Sigmoid colon (tissue), 4 donors: ENCODE data around the gene RAB3A.

Experiments
- EP300 ChIP-seq, 4 donors: sonication (generic); formaldehyde crosslinking; IDR thresholded peaks; one replicate each; pipeline ENCODE4 v1.6.1; 2017; ENCODE audit warnings: antibody characterized with exemption in 4 of 4
- POLR2A ChIP-seq, 2 donors: fragments of 450-650 bp; IDR thresholded peaks; one replicate each; pipeline ENCODE4 v1.6.1; 2016; ENCODE audit warnings: antibody characterized with exemption in 2 of 2, mild to moderate bottlenecking in 2 of 2, moderate library complexity in 2 of 2
- TF ChIP-seq, protein P1 (sequence below), 4 experiments: fragments of 450-650 bp in 3 of 4; fragments of 200-600 bp in 1 of 4; IDR thresholded peaks; one replicate each; pipeline ENCODE4 v1.5.1; 2016 to 2019; ENCODE audit warnings: antibody characterized with exemption in 4 of 4, mild to moderate bottlenecking in 3 of 4, moderate library complexity in 2 of 4

DNA sequence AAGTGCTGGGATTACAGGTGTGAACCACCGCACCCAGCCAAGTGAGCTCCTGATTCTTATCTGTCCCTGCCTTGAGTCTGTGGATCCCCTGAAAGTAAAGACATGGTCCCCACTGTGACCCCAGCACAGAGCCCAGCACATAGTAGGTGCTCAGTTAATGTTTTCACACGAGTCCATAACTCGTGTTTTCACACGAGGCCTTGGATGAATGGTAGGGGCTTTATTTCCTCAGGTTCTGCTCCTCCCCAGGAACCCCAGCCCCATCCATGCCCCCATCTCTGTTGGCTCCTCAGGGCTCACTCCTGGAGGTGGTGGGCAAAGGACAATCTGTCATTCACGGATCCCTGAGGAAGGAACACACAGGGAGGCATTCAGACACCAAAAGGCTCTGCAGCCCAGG is 46.0 kb upstream of the RAB3A start:
- no peak for TF ChIP-seq POLR2A (IDR thresholded peaks at IDR 0.05)
- TF ChIP-seq, protein P1, sequence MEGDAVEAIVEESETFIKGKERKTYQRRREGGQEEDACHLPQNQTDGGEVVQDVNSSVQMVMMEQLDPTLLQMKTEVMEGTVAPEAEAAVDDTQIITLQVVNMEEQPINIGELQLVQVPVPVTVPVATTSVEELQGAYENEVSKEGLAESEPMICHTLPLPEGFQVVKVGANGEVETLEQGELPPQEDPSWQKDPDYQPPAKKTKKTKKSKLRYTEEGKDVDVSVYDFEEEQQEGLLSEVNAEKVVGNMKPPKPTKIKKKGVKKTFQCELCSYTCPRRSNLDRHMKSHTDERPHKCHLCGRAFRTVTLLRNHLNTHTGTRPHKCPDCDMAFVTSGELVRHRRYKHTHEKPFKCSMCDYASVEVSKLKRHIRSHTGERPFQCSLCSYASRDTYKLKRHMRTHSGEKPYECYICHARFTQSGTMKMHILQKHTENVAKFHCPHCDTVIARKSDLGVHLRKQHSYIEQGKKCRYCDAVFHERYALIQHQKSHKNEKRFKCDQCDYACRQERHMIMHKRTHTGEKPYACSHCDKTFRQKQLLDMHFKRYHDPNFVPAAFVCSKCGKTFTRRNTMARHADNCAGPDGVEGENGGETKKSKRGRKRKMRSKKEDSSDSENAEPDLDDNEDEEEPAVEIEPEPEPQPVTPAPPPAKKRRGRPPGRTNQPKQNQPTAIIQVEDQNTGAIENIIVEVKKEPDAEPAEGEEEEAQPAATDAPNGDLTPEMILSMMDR (IDR thresholded peaks at IDR 0.05) = no peak
- TF ChIP-seq EP300 (IDR thresholded peaks at IDR 0.05) = no peak
